NT2/D1 (cell line): ENCODE results near the gene ACTMAP.

Experiments used
- SUZ12 ChIP-seq: IDR thresholded peaks from 2 replicates; pipeline ENCODE4 v1.6.1; 2011; ENCODE audit not compliant: insufficient read length, insufficient read depth; ENCODE audit errors: extremely low read depth
- YY1 ChIP-seq: IDR thresholded peaks from 2 replicates; pipeline ENCODE4 v1.6.1; 2011; ENCODE audit not compliant: insufficient read length, insufficient read depth
- ZNF274 ChIP-seq: IDR thresholded peaks from 2 replicates; pipeline ENCODE4 v1.6.1; 2011; ENCODE audit warnings: mild to moderate bottlenecking, low read depth, low read length

- TF ChIP-seq YY1 (no peak), SUZ12 (no peak), ZNF274 (no peak)
Measured at GRCh38 chr19:40716031-40716481, 34.2 kb downstream of the ACTMAP start.
